NOMO-1 (cell line): Measurements from ENCODE around the gene CTU1.
A peak's percentile ranks its signal among the peaks of the same experiment; 100 is the strongest.

Experiments used
- DNase-seq, 2 experiments: peaks; one replicate each; lab custom pipeline; 2025; ENCODE audit not compliant: unreplicated experiment in 2 of 2; lab: John Stamatoyannopoulos, UW

CTU1 gene

DNA sequence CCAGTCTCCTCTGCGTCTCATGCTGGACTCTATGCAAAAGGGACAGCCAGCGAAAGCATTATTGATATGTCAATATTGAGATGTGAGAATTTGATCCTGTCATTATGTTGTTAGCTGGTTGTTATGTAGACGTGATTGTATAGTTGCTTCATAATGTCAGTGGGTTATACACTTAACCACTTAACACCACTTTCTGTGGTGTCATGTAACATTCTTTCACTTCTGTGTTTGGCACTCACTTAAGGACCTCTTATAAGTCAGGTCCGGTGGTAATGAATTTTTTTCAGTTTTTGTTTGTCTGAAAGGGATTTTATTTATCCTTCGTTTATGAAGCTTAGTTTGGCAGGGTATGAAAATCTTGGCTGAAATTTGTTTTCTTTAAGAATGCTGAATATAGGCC, 26.8 kb upstream of the CTU1 start:
- peak; percentile 31 to 78 for DNase-seq

DNA sequence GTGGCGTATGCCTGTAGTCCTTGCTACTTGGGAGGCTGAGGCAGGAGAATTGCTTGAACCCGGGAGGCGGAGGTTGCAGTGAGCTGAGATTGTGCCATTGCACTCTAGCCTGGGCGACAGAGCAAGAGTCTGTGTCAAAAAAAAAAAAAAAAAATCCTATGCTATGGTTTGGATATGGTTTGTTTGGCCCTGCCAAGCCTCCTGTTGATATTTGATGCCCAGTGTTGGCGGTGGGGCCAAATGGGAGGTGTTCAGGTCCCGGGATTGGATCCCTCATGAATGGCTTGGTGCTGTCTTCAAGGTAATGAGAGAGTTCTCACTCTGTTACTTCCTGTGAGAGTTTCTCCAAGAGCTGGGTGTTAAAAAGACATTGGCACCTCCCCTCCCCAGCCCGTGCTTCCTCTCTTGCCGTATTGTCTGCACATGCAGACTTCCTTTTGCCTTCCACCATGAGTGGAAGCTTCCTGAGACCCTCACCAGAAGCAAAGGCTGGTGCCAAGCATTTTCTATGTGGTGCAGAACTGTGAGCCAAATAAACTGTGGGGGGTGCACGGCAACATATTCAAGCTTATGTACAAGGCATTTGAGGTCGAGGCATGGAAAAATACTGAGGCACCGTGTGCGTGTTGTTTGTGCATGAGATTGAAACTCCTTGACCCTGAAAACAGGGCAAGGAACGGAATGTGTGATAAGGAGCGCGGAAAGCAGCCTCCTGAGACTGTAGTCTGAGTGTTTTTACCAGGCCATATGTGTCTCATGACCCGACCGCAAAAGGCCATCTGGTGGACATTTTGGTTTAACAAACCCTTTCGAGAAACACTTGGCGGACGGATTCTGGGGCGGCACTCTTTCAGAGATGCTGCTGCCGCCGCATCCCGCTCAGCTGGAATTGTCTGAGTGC, 23.8 kb upstream of the CTU1 start:
- DNase-seq = peak; percentile 77 to 78

DNA sequence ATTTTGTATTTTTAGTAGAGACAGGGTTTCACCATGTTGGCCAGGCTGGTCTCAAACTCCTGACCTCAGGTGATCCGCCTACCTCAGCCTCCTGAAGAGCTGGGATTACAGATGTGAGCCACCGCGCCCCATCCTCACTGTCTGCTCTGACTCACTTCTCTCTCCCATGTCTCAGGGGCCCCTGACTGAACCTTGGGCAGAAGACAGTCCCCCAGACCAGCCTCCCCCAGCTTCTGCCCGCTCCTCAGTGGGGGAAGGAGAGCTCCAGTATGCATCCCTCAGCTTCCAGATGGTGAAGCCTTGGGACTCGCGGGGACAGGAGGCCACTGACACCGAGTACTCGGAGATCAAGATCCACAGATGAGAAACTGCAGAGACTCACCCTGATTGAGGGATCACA, 21.5 kb upstream of the CTU1 start:
- DNase-seq = no peak

DNA sequence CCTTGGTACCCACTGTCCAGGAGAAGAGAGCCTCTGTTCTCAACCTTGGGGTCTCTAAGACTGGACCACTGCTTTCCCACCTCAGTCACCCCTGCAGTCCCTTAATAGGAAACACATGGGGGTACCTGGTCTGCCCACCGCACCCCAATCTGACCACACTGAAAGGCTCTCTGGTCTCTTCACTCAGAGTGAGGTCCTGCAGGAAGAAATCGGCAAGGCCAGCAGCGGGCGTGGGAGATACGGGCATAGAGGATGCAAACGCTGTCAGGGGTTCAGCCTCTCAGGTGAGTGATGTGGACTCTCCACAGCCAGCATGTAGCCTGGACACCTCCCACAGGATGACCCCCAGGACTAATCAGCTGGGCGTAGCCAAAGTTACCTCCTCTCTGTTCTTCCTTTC, 20.0 kb upstream of the CTU1 start:
- no peak for DNase-seq

DNA sequence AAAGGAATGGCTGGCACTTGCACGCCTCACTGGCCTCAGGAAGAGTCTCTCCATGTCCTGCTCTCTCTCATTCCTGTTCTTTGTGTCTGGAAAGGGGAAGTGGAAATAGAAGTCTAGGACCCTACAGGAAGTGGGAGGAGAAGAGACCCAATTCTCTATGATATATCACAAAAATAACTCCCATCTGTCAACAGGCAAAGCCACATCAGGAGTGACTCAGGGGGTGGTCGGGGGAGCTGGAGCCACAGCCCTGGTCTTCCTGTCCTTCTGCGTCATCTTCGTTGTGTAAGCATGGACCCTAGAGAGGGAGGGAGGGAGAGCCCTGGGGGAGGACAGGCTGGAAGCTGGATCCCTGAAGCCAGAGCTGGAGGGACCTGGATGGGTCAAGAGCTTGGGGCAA, 19.5 kb upstream of the CTU1 start:
- DNase-seq = peak; percentile 81 to 88

DNA sequence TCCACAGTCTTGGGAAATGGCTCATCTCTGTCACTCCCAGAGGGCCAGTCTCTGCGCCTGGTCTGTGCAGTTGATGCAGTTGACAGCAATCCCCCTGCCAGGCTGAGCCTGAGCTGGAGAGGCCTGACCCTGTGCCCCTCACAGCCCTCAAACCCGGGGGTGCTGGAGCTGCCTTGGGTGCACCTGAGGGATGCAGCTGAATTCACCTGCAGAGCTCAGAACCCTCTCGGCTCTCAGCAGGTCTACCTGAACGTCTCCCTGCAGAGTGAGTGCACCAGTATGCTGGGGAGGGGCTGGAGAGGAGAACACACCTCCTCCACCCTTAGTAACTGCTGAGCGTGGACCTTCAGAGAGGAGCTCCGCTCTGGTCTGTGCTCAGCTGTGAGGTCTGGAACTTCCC, 18.8 kb upstream of the CTU1 start:
- no peak for DNase-seq

DNA sequence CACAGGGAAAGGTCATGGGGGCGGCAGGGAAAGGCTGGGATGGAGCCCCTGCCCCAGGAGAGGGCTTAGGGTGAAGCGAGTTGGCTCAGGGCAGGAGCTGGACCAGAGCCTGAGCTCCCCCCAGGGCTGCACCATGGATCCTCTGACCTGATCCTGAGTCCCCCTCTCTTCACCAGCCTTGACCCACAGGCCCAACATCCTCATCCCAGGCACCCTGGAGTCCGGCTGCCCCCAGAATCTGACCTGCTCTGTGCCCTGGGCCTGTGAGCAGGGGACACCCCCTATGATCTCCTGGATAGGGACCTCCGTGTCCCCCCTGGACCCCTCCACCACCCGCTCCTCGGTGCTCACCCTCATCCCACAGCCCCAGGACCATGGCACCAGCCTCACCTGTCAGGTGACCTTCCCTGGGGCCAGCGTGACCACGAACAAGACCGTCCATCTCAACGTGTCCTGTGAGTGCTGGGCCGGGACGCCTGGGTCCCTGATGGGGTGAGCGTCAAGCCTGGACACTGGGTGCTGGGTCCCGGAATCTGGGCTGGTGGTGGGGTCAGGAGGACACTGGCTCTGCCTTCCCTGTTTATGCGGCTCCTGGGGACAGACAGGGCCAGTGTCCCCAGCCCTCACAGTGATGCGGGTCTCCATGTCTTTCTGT, 17.3 kb upstream of the CTU1 start:
- no peak for DNase-seq

DNA sequence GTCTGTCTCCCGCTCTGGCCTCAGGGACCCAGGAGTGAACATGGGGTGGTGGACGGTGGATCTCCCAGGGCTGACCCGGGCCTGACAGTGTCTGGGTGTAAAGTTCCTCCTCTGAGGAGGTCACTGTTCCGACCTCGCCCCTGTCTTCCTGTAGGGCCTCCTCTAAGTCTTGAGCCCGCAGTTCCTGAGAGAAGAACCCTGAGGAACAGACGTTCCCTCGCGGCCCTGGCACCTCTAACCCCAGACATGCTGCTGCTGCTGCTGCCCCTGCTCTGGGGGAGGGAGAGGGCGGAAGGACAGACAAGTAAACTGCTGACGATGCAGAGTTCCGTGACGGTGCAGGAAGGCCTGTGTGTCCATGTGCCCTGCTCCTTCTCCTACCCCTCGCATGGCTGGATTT, 16.5 kb upstream of the CTU1 start, which contains the start of gene SIGLEC9:
SIGLEC9 (plus strand) TSS at position 178 of the 400 bp plus-strand sequence; CDS start at position 247, 69 bp downstream.
- no peak for DNase-seq

DNA sequence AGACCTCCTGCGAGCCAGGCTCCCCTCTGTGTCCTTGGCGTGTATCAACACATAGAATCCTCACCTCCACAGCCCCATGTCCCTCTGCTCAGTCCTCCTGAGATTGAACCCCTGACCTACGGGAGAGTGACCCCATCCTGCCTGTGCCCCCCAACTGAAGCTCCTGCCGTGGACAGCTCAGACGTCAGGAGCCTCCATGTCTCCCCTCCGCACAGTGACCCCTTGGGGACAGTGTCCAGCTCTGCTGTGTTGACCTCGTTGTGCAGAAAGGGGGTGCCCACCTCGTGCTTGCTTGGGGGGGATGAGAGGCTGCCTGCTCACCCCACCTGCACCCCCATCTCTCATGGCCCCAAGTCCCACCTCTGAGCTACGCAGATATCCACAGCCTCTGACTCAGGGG, 16.0 kb upstream of the CTU1 start:
- DNase-seq = no peak

DNA sequence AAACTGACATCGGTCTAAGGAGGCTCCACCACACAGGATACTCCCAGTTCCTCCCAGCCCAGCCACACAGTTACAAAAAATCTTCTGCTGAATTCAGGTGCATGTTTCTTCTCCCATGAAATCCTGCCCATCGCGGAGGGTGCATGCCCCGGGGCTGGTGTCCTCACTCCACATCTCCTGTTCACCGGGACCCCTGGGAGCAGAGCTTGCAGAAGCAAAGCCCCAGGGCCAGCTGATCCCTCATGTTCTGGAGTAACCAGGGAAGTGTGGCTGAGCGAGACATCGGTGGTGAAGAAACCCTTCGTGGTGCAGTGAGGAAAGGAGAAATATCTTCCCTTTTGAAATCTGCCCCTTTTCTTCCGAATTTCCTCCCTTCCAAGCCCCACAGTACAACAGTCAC, 15.6 kb upstream of the CTU1 start:
- no peak for DNase-seq

DNA sequence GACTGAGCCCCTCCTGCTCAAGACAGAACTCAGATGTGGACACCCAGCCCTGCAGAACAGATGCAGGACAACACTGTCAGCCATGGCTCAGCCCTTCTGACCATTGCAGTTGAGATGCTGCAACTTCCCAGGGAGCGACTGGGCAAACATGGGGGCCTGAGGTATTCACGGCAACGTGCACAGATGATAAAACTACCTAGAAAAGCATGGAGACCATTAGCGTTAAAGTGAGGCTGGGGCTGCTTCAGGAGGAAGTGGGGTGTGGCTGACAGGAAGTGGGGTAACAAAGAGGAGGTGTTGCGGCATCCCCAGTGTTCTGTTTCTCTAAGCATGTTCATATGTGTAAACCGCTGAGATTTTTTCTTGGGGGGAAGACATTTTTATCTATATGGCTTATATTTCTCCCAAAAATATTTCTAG, 15.2 kb upstream of the CTU1 start:
- peak; percentile 70 to 87 for DNase-seq

DNA sequence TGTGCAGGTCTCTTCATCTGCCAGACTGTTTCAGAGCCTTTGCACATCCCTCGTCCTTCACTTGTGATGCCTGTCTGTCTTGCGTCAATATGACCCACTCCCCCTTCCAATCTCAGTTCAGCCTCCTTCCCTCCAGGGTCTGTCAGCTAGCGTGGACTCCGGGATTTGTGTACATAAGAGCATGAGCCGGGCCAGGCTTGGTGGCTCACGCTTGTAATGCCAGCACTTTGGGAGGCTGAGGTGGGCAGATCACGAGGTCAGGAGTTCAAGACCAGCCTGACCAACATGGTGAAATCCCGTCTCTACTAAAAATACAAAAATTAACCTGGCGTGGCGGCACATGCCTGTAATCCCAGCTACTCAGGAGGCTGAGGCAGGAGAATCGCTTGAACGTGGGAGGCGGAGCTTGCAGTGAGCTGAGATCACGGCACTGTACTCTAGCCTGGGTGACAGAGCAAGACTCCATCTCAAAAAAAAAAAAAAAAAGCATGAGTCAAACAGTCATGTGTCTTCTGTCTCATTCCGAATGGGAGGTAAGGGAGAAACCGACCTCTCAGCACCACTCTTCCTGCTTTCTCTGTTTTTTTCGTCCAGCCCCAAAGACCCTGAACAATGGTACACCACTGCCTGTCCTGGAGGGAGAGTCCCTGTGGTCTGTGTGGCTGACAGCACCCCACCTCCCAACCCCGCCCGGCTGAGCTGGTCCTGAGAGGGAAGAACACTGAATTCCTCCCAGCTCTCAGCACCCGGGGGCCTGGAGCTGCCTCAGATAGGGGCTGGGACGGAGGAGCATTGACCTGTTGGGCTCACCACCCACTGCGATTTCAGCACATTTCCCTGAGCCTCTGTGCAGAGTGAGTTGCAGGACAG, 14.1 kb upstream of the CTU1 start:
- no peak for DNase-seq

DNA sequence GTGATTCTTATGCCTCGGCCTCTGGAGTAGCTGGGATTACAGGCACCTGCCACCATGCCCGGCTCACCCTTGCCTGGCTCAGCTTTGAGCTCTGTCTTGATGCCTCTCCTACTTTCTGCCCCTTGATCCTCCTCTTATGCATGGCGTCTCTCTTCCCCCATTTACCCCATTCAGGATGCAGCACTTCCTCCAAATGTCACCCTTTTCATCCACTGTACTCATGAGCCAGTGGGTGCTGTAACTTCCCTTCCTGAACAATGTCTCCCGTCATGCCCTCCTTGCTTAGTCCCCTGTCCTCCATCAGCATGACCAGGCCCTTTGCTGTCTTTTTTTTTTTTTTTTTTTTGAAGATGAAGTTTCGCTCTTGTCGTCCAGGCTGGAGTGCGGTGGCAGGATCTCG, 13.0 kb upstream of the CTU1 start:
- DNase-seq = no peak

DNA sequence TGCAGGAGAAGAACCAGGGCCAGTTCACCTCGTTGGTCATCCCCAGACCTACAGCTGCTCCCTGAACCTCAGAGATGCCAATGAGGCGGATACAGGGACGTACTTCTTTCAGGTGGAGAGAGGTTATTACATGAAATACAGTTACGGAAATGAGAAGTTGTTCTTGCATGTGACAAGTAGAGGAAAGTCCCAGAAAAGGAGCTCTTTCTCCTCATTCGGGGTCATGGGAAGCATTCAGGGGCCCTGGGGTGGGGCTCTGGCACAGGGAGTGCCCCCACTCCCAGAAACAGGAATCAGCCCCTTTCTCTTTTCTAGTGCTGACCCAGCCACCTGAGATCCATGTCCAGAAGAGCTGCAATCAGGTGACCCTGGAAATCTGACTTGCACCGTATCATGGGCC, 12.0 kb upstream of the CTU1 start:
- no peak for DNase-seq

DNA sequence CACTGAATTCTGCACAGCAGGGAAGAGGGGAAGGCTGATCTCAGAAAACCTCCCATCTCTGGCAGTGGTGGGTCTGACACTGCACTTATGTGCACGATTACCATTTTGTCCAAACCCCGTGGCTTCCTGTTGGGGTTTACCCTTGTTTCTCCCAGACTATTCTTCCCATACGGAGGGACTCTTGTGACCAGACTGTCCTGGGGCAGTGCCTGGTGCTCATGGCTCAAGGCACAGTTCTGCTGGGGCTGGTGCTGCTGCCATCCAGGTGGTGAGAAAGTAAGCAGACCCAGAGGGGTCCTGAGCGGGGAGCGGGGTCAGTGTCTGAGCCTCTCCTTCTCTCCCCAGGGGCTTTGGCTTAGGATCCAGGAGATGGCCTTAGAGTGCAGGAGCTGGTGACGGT, 11.4 kb upstream of the CTU1 start:
- no peak for DNase-seq

DNA sequence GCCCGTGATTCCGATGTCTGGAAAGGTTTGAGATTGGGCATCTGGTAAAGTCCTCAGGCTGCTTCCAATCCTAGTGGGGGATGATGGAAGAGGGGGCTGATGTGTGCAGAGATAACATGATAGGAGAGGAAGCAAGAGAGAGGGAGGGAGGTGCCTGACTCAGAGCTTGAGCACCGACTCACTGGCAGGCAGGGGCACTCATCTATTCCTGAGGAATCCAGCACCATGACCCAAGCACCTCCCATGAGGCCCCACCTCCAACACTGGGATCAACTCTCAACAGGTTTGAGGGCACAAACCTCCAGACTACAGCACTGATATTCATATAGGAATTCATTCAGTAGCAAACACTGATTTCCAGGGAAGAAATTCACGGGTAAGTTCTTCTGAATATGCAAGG, 10.9 kb upstream of the CTU1 start:
- DNase-seq = no peak

DNA sequence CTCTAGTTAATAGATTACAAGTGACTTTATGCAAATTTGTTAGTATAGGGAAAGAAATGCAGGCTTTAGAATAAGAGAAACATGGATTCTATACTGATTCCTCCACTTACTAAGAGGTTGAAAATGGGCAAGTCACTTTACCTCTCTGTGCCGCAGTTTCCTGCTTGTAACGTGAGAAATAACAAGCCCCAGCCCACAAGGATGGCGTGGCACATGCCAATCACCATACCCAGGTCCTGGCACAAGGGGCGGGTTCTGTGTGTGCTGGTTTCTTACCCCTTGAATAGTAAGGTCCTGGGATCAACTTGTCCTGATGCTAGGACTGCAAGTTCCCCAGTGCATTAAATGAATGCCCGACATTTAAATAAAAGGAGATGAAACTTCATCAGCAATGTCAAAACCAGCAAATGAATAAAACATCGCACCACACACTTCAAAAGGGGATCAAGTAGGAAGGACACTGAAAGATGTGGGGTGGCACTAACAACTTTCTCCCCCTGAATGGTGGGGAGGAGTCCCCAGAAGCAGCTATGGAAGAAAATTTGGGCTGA, 8.6 kb upstream of the CTU1 start:
- DNase-seq = no peak

DNA sequence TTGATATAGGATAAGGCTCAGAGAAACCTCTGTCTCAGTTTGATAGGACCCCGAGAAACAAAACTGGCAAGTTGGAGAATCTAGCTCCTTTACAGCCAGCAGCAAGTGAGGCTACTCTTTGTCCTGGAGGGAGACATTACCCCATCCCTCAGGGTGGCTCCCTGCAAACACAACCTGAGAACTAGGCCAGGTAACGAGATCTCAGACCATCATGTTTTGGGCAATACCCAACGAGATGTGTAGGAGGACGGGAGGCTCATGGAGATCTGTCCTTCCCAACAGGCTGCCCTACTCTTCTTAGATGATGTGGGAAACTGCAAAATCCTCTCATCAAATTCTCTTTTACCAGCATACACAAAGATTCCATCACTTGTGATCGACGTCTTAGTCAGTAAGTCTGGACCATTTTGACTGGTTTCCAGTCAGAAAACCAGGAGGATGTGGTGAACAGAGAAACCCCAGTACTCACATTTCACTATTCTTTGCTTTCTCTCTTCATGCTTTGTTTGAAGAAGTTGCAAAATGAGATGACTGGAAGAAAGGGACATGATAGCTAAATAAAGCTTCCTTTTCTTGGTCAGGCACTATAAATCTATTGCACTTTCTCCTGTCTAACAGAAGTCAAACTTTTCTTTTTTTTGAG, 6.0 kb upstream of the CTU1 start:
- DNase-seq = peak; percentile 28 to 89

DNA sequence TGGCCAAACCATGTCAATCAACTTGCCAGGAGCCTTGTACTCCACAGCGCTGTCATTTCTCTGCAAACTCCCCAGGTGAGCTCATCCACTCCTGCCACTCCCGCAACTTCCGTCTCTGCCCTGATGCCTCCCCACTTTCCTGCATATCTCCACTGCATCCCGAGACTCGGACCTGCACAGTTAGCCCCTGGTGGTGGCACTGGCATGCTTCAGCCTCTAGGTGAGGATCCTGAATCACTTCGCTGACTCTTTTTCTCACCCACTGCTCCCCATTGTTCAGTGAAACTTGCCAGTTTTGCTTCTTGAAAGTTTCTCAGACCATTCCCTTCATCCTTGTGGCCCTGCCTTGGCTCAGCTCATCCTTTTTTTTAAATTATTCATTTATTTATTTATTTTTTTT, 3.4 kb upstream of the CTU1 start:
- no peak for DNase-seq

DNA sequence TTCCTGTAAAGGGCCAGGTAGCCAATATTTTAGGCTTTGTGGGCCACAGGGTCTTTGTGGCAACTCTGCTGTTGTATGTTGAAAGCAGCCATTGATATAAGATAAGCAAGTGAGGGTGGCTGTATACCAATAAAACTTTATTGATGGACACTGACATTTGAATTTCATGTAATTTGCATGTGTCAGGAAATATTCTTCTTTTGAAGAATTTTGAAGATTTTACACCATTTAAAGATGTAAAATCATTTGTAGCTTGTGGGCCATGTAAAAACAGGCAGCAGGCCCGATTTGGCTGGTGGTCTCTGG, 2.4 kb upstream of the CTU1 start:
- no peak for DNase-seq

DNA sequence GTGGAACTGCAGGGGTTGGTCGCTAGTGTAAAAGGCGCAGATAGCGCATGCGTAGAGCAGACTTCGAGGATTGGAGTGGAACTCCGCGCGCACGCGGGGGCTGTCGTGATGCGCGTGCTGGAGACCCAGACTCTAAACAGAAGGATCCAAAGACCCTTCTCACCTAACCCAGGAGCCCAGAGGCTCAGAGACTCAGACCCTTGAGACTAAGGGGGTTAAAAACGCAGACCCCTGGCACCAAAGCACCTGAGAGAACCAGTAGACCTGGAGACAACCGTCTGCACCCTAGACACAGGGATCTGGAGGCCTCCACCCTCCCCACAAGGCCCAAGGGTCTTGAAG, 567 bp upstream of the CTU1 start:
- DNase-seq = no peak
